ENCODE data around the gene KDM5C. TPM values are rescaled to one million over a fixed set of nuclear protein-coding genes. Genes with fewer than 3 reads are reported as not detected.

Gene KDM5C
- total RNA-seq, 1 experiment from 2014 or later: 142 TPM

DNA sequence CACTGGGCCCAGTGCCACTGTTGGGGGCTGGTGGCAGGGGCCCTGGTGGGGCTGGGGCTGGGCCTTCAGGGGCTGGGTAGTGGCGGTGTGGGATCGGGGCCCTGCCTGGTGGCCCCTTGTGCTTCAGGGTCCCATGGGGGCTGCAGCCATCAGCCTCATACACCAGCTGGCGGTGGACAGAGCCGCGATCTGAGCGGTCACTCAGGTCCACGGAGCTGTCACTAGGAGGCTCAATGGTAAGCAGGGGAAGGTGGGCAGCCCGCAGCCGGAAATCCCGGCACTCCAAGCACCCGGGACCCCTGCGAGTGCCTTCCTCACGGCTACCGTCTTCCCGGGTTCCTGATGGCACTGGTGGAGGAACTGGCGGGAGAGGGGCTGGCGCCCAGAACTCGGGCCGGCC, 25.5 kb upstream of the KDM5C start:
- no TSS peak for BruUV-seq (replicated peaks)

DNA sequence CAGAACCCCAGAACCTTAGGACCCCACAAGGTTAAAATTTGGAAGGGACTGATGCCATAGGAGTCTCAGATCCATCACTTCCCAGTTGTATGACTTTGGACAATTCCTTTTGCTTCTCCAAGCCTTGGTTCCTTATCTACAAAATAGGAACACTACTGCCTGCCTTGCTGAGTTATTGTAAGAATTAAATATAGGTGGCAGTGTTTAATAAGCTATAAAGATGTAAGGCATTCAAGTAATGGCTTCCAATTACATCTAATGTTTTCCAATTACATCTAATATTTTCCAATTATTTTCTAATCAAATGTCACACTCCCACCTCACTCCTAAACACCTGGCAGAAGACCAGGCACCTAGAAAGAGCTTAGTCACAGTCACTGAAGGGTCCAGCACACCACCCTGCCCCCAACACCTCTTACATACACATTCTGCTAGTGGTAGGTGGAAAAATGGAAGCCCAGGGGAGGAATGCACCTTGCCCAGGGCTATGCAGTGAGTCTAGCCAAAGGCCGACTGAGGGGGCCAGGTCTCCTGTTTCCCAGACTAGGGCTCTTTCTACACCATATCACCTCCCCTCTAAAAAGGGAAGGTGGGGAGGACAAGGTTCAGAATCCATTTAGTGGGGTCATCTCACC, 24.5 kb upstream of the KDM5C start:
- no peaks in the 10 kb centered on the region for H3F3A ChIP-seq (ENCODE audit: insufficient read depth, low read depth)
- H2AFZ ChIP-seq: no peak overlapping the region
- intact Hi-C loops (cut with micrococcal nuclease; ENCODE audit: unreplicated experiment): loop anchor here (10.0 kb wide), 1 partner anchor 75 kb away; no protein-coding TSS in a partner anchor
- H3K9me2 ChIP-seq (ENCODE audit: insufficient read depth): no peaks in the 10 kb centered on the region
- no TSS peak for BruUV-seq (replicated peaks)
- ChIA-PET CTCF (interaction anchor here (0.5 to 0.6 kb wide), 3 partner anchors 152 to 168 kb away, joined by 3 to 27 read pairs (median 10); no protein-coding TSS in a partner anchor), POLR2A (ENCODE audit: unreplicated experiment) (no interaction called here)
- no peaks in the 10 kb centered on the region for H3K36me3 ChIP-seq (ENCODE audit: low read depth)
- no peak overlapping the region for H3K27ac ChIP-seq
- no peaks in the 10 kb centered on the region for H3K79me2 ChIP-seq (ENCODE audit: low read depth)
- no peak overlapping the region for H3K4me2 ChIP-seq
- H3K9me3 ChIP-seq (ENCODE audit: insufficient read depth, low read depth): no peaks in the 10 kb centered on the region
- H3K4me3 ChIP-seq: no peak overlapping the region
- TF ChIP-seq EZH2 (IDR thresholded peaks at IDR 0.05; ENCODE audit: low read depth): no peak
- TF ChIP-seq, protein P1, sequence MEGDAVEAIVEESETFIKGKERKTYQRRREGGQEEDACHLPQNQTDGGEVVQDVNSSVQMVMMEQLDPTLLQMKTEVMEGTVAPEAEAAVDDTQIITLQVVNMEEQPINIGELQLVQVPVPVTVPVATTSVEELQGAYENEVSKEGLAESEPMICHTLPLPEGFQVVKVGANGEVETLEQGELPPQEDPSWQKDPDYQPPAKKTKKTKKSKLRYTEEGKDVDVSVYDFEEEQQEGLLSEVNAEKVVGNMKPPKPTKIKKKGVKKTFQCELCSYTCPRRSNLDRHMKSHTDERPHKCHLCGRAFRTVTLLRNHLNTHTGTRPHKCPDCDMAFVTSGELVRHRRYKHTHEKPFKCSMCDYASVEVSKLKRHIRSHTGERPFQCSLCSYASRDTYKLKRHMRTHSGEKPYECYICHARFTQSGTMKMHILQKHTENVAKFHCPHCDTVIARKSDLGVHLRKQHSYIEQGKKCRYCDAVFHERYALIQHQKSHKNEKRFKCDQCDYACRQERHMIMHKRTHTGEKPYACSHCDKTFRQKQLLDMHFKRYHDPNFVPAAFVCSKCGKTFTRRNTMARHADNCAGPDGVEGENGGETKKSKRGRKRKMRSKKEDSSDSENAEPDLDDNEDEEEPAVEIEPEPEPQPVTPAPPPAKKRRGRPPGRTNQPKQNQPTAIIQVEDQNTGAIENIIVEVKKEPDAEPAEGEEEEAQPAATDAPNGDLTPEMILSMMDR (conservative IDR thresholded peaks at IDR 0.05): no peak
- DNase-seq: peak in 1 of 2 experiments; percentile 30
- no peaks in the 10 kb centered on the region for H3K4me1 ChIP-seq (replicated peaks; ENCODE audit: insufficient read depth)
- no peaks in the 10 kb centered on the region for H4K20me1 ChIP-seq (ENCODE audit: insufficient read depth)
- H3K27me3 ChIP-seq (ENCODE audit: insufficient read depth, low read depth): no peaks in the 10 kb centered on the region

More for the DNA sequence above, 25.5 kb upstream of the KDM5C start:
- intact Hi-C loops (cut with micrococcal nuclease; ENCODE audit: unreplicated experiment): no loop called here
- no peak overlapping the region for H3K27ac ChIP-seq
- TF ChIP-seq EZH2 (IDR thresholded peaks at IDR 0.05; ENCODE audit: low read depth): no peak
- TF ChIP-seq, protein P1 (conservative IDR thresholded peaks at IDR 0.05): no peak
- POLR2A ChIA-PET (ENCODE audit: unreplicated experiment): no interaction called here
- no peaks in the 10 kb centered on the region for H3F3A ChIP-seq (ENCODE audit: insufficient read depth, low read depth)
- no peaks in the 10 kb centered on the region for H3K79me2 ChIP-seq (ENCODE audit: low read depth)
- H3K9me3 ChIP-seq (ENCODE audit: insufficient read depth, low read depth): no peaks in the 10 kb centered on the region
- H3K4me2 ChIP-seq: no peak overlapping the region
- H3K27me3 ChIP-seq (ENCODE audit: insufficient read depth, low read depth): no peaks in the 10 kb centered on the region
- H3K4me3 ChIP-seq: no peak overlapping the region
- H4K20me1 ChIP-seq (ENCODE audit: insufficient read depth): no peaks in the 10 kb centered on the region
- H3K9me2 ChIP-seq (ENCODE audit: insufficient read depth): no peaks in the 10 kb centered on the region
- CTCF ChIA-PET: interaction anchor here (0.6 kb wide), 1 partner anchor 152 kb away, joined by 27 read pairs; no protein-coding TSS in a partner anchor
- DNase-seq: no peak
- no peaks in the 10 kb centered on the region for H3K36me3 ChIP-seq (ENCODE audit: low read depth)
- no peaks in the 10 kb centered on the region for H3K4me1 ChIP-seq (replicated peaks; ENCODE audit: insufficient read depth)
- no peak overlapping the region for H2AFZ ChIP-seq

DNA sequence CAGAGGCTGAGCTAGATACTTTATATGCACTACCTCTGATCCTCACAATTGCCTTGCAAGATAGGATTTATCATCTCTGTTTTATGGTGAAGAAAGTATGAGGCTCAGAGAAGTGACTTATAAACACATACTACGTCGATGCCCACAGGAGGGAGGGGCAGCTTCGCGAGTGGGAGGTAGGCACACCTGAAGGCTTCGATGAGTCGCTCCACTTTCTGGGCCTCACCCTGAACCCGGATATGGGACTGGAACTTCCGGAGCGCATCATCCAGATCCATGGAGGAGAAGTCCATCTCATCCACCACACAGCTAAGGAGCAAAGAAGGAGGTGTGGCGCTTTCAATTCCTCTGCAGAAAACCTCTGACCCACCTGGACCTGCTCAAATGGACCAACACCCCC, 22.9 kb upstream of the KDM5C start:
- CTCF ChIA-PET: no interaction called here
- POLR2A ChIA-PET (ENCODE audit: unreplicated experiment): no interaction called here
- no TSS peak for BruUV-seq (replicated peaks)

More for the DNA sequence above, 22.9 kb upstream of the KDM5C start:
- intact Hi-C loops (cut with micrococcal nuclease; ENCODE audit: unreplicated experiment): loop anchor here (10.0 kb wide), 1 partner anchor 77 kb away; no protein-coding TSS in a partner anchor
- H3K9me3 ChIP-seq (ENCODE audit: insufficient read depth, low read depth): no peaks in the 10 kb centered on the region
- H3K4me2 ChIP-seq: no peak overlapping the region
- no peaks in the 10 kb centered on the region for H3K27me3 ChIP-seq (ENCODE audit: insufficient read depth, low read depth)
- no peak overlapping the region for H2AFZ ChIP-seq
- H3K27ac ChIP-seq: no peak overlapping the region
- no peaks in the 10 kb centered on the region for H3F3A ChIP-seq (ENCODE audit: insufficient read depth, low read depth)
- TF ChIP-seq, protein P1 (conservative IDR thresholded peaks at IDR 0.05): no peak
- TF ChIP-seq EZH2 (IDR thresholded peaks at IDR 0.05; ENCODE audit: low read depth): no peak
- no peaks in the 10 kb centered on the region for H3K9me2 ChIP-seq (ENCODE audit: insufficient read depth)
- no peaks in the 10 kb centered on the region for H3K36me3 ChIP-seq (ENCODE audit: low read depth)
- no peaks in the 10 kb centered on the region for H4K20me1 ChIP-seq (ENCODE audit: insufficient read depth)
- no peak for DNase-seq
- no peak overlapping the region for H3K4me3 ChIP-seq
- no peaks in the 10 kb centered on the region for H3K4me1 ChIP-seq (replicated peaks; ENCODE audit: insufficient read depth)
- H3K79me2 ChIP-seq (ENCODE audit: low read depth): no peaks in the 10 kb centered on the region
